GM10266 (cell line): Measurements from ENCODE around the gene KAZN.

ENCODE experiments used
- DNase-seq: peaks from one replicate; pipeline ENCODE4 v3.0.0; 2012; ENCODE audit errors: extremely low spot score
- TF ChIP-seq, protein P1 (sequence below): IDR thresholded peaks from 2 replicates; pipeline ENCODE4 v1.5.1; 2012; ENCODE audit warnings: mild to moderate bottlenecking, low read depth; ENCODE audit not compliant: control insufficient read depth, insufficient read depth; ENCODE audit errors: missing control alignments

The KAZN gene

DNA sequence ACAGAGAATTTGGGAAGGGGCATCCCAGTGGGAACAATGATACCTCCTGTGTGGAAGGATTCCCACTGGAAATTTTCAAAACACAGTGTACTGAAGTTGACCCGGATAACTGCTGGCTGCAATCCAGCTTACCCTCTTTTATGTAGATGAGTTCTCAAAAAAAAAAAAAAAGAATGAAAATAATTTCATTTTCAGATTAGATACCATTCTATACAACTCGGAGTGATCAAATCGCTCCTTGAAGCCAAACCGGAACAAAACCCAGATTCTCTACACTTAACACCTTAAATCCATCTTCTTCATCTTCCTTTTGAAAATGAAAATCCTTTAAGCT, 69.1 kb downstream of the KAZN start:
- TF ChIP-seq, protein P1, sequence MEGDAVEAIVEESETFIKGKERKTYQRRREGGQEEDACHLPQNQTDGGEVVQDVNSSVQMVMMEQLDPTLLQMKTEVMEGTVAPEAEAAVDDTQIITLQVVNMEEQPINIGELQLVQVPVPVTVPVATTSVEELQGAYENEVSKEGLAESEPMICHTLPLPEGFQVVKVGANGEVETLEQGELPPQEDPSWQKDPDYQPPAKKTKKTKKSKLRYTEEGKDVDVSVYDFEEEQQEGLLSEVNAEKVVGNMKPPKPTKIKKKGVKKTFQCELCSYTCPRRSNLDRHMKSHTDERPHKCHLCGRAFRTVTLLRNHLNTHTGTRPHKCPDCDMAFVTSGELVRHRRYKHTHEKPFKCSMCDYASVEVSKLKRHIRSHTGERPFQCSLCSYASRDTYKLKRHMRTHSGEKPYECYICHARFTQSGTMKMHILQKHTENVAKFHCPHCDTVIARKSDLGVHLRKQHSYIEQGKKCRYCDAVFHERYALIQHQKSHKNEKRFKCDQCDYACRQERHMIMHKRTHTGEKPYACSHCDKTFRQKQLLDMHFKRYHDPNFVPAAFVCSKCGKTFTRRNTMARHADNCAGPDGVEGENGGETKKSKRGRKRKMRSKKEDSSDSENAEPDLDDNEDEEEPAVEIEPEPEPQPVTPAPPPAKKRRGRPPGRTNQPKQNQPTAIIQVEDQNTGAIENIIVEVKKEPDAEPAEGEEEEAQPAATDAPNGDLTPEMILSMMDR = no peak
- DNase-seq = no peak

DNA sequence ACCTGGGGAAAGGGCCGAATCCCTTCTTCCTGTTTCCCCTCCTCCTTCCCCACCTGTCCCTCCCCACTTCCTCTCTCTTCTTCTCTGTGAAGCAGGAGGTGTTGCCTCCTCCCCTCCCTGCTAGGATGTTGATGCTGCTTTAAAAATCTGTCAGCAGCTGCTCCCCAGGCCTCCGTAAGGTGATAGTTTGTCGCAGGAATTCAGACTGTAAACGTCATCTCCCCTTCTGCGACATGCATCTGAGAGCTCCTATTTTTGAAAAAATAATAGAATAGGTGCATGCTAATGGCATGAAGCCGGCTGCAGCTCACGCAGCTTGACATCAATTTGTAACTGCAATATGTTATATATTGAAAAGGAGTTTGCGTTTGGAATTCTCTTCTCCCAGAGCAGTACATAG, 70.1 kb downstream of the KAZN start:
- TF ChIP-seq, protein P1 = no peak
- no peak for DNase-seq

DNA sequence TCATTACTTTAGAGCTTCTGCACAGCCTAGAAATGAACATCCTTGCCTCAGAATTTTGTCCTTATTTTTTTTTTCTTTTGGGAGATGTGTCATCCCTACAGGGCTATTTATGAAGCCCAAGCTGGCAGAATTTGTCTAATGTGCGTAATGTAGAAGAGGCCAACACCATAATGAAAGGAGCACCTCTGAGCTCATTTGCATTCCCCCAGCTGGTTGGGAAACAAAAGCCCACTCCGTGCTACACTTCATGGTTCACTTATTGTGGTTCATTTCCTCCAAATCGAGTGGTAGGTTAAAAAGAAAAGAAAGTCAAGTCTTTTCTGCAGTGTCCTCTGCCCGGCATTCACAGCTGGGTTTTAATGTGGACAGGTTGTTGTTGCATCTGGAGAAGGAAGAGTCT, 73.5 kb downstream of the KAZN start:
- TF ChIP-seq, protein P1 = no peak
- DNase-seq = no peak

GRCh38 chr1:14674030-14674429, 75.5 kb downstream of the KAZN start:
- DNase-seq = no peak
- TF ChIP-seq, protein P1 = no peak

- DNase-seq = no peak
- TF ChIP-seq, protein P1 = no peak
Measured at GRCh38 chr1:14676400-14676799, 77.9 kb downstream of the KAZN start.

GRCh38 chr1:14677292-14677971, 78.9 kb downstream of the KAZN start:
- no peak for DNase-seq
- TF ChIP-seq, protein P1 = no peak

DNA sequence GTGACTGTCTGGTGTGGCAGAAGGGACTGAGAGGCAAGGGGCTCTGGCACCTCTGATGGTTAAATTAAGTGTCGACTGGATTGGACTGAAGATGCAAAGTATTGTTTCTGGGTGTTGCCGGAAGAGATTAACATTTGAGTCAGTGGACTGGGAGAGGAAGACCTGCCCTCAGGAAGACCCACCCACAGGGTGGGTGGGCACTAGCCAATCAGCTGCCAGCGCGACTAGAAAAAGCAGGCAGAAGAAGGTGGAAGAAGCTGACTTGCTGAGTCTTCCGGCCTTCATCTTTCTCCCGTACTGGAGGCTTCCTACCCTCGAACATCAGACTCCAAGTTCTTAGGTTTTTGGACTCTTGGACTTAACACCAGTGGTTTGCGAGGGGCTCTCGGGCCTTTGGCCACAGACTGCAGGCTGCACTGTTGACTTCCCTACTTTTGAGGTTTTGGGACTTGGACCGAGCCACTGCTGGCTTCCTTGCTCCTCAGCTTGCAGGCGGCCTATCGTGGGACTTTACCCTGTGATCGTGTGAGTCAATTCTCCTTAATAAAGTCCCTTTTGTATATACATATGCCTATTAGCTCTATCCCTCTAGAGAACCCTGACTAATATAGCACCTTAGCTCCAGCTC, 79.6 kb downstream of the KAZN start:
- TF ChIP-seq, protein P1 = no peak
- no peak for DNase-seq
